ENCODE measurements around the gene SDC1.

GRCh38 chr2:20212871-20213503 is 11.9 kb downstream of the SDC1 start:
- TF ChIP-seq CTCF (IDR thresholded peaks at IDR 0.05) (no peak), POLR2AphosphoS5 (IDR thresholded peaks at IDR 0.05) (no peak), EP300 (IDR thresholded peaks at IDR 0.05; ENCODE audit: low read depth) (no peak)
